ENCODE data around the gene TNS4.
A peak's percentile ranks its signal among the peaks of the same experiment; 100 is the strongest.

Gene TNS4

DNA sequence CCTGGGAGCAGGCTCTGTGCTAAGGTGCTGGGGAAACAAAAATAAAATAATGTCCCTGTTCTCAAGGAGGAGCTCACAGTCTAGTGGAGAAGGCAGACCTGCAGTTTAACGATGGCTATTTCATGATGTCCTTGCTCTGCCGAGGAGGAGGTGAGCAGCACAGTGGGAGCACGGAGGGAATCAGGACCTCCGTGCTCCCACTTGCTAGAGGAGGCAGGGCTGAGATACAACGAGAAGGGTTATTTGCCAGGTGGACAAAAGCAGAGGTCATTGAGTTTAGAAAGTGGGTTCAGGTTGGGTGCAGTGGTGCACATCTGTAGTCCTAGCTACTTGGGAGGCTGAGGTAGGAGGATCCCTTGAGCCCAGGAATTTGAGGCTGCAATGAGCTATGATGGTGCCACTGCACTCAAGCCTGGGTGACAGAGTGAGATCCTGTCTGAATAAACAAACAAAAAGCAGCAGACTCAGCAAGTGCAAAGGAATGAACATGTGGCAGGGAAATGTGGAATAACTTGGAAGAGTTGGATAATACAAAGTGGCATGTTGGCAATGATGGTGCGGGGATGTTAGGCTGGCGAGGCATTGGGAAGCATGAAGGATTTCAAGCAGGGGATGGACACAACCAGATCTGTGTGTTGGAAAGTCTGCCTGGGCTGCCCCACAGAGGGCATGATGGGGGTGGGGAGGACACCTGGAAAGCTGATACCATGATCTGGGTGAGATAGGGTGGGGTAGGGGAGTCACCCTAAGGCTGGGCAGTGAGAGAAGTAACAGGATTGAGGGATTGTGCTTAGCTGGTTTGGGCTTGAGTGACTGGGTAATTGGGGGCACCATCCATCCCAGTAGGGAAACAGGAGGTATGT lies 12.8 kb upstream of the TNS4 start:
- H3K4me3 ChIP-seq (ENCODE audit: low read depth in 1 of 2, low read length in 2 of 2) = no peak overlapping the region
- H3K27me3 ChIP-seq (ENCODE audit: low read depth, low read length) = no peaks in the 10 kb centered on the region
- H3K4me1 ChIP-seq (ENCODE audit: control insufficient read depth in 1 of 2, insufficient read depth in 2 of 2, low read length in 2 of 2) = peaks cover 0 to 7% of the 10 kb centered on the region in 2 donors
- no peak overlapping the region for H3K27ac ChIP-seq (ENCODE audit: low read length)
- H3K9me3 ChIP-seq (ENCODE audit: control insufficient read depth in 1 of 2, low read length in 2 of 2) = no peaks in the 10 kb centered on the region
- H3K36me3 ChIP-seq (ENCODE audit: control insufficient read depth in 1 of 2, insufficient read depth in 2 of 2, low read length in 2 of 2) = no peaks in the 10 kb centered on the region

DNA sequence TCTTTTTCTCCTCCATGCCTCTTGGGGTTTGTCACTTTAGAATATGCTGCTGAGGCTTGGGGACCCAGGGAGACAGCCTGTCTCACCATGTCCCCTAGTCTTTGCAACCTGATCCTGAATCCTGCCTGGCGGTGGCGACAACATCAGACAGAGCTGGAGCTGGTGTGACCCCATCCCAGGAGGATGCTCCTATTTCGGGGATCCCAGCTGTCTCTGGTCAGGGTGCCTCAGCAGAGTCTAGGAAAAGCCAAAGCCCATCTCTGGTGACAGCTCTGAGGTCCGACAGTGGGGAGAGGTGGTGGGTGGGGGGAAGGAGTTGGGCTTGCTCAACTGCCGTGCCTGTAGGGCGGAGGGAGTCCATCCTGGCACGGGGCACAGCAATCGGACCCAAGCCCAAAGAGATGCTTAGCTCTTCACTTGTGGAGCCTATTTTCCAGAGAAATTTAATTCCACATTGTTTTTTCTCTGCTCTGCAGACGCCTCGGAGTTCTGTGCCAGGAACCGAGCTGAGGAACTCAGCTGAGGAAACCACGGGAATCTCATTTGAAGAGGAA lies 10.3 kb upstream of the TNS4 start:
- Histone ChIP-seq H3K27me3 (ENCODE audit: low read depth, low read length) (no peaks in the 10 kb centered on the region), H3K27ac (ENCODE audit: low read length) (no peak overlapping the region), H3K9me3 (ENCODE audit: control insufficient read depth in 1 of 2, low read length in 2 of 2) (no peaks in the 10 kb centered on the region), H3K36me3 (ENCODE audit: control insufficient read depth in 1 of 2, insufficient read depth in 2 of 2, low read length in 2 of 2) (no peaks in the 10 kb centered on the region), H3K4me1 (ENCODE audit: control insufficient read depth in 1 of 2, insufficient read depth in 2 of 2, low read length in 2 of 2) (peaks cover 0 to 4% of the 10 kb centered on the region in 2 donors), H3K4me3 (ENCODE audit: low read depth in 1 of 2, low read length in 2 of 2) (no peak overlapping the region)

DNA sequence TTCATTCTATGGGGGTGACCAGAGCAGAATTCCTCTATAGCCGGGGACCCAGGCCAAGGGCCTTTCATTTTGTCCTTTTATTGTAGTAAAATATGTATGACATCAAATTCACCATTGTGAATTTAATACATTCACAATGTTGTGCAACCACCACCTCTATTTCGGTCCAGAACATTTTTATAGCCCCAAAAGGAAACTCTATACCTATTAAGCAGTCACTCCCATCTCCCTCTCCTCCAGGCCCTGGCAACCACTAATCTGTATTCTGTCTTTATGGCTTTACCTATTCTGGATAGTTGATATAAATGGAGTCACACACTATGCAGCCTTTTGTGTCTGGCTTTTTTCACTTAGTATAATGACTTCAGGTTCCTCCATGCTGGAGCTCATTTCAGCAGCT lies 9.7 kb upstream of the TNS4 start:
- Histone ChIP-seq H3K4me1 (ENCODE audit: control insufficient read depth in 1 of 2, insufficient read depth in 2 of 2, low read length in 2 of 2) (no peaks in the 10 kb centered on the region), H3K27me3 (ENCODE audit: low read depth, low read length) (no peaks in the 10 kb centered on the region), H3K36me3 (ENCODE audit: control insufficient read depth in 1 of 2, insufficient read depth in 2 of 2, low read length in 2 of 2) (no peaks in the 10 kb centered on the region), H3K4me3 (ENCODE audit: low read depth in 1 of 2, low read length in 2 of 2) (no peak overlapping the region), H3K9me3 (ENCODE audit: control insufficient read depth in 1 of 2, low read length in 2 of 2) (no peaks in the 10 kb centered on the region), H3K27ac (ENCODE audit: low read length) (no peak overlapping the region)

DNA sequence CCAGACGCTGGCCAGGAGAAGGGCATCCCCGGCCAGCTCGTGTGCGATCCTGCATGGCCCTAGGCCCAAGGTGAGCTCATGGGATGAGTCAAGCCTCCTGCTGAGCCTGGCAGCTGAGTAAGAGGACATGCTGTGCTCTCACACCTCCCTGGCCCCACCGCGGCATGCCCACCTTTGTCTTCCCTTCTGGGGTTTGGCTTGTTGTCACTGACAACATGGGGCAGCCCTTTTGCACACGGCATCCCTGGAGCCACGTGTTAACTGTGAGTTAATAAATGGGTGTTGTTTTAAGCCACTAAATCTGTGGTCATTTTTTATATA lies 8.9 kb upstream of the TNS4 start:
- H3K27me3 ChIP-seq (ENCODE audit: low read depth, low read length) = no peaks in the 10 kb centered on the region
- no peak overlapping the region for H3K27ac ChIP-seq (ENCODE audit: low read length)
- no peaks in the 10 kb centered on the region for H3K9me3 ChIP-seq (ENCODE audit: control insufficient read depth in 1 of 2, low read length in 2 of 2)
- no peak overlapping the region for H3K4me3 ChIP-seq (ENCODE audit: low read depth in 1 of 2, low read length in 2 of 2)
- no peaks in the 10 kb centered on the region for H3K36me3 ChIP-seq (ENCODE audit: control insufficient read depth in 1 of 2, insufficient read depth in 2 of 2, low read length in 2 of 2)
- H3K4me1 ChIP-seq (ENCODE audit: control insufficient read depth in 1 of 2, insufficient read depth in 2 of 2, low read length in 2 of 2) = no peaks in the 10 kb centered on the region

DNA sequence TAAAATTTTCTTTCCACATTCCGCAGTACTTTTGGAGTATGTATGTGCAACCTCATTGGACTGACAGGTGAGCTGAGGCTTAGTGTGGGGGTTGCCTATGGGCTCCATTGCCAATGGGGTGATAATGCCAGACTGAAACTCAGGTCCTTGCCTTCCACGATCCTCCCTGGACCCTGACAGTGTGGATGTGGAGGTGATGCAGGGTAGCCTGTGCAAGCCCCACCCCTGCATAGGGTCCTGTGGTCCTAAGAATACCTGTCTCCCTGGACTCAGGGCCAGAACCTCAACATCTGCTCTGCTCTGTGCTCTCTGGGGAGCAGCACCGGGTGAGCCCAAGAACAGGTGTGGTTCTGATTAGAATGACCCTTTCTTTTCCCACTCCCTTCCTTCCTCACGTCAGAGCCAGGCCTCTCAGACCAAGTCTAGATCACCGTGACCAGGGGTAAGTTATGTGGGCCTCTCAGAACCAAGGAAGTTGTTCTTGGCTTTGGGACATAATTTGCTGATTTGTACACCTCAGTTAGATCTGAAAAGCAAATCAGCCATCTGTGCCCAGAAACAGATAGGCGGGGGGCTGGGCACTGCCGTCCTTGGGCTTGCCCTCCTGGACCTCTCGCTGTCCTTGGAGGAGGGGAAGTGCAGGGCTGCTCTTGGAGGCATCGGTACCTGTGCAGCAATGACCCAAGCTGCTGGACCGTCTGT lies 8.4 kb upstream of the TNS4 start:
- no peaks in the 10 kb centered on the region for H3K36me3 ChIP-seq (ENCODE audit: control insufficient read depth in 1 of 2, insufficient read depth in 2 of 2, low read length in 2 of 2)
- H3K9me3 ChIP-seq (ENCODE audit: control insufficient read depth in 1 of 2, low read length in 2 of 2) = no peaks in the 10 kb centered on the region
- no peak overlapping the region for H3K27ac ChIP-seq (ENCODE audit: low read length)
- no peaks in the 10 kb centered on the region for H3K27me3 ChIP-seq (ENCODE audit: low read depth, low read length)
- no peaks in the 10 kb centered on the region for H3K4me1 ChIP-seq (ENCODE audit: control insufficient read depth in 1 of 2, insufficient read depth in 2 of 2, low read length in 2 of 2)
- no peak overlapping the region for H3K4me3 ChIP-seq (ENCODE audit: low read depth in 1 of 2, low read length in 2 of 2)

DNA sequence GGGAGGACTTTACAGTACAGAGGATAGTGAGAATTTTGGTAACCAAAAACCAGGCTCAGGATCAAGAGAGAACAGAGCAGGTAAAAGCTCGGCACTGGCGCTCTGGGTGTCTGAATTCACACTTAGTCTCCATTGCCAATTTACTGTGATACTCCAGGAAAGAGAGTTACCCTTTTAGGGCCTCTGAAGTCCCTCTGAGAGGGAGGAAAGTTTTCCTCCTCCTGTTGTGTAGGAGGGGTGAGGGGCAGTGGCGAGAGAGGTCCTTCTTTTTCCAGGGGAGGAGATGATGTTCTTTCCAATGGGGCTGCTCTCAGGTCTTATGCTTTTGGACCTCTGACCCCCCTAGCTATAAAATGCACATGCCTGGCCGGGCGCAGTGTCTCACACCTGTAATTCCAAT lies 5.4 kb upstream of the TNS4 start:
- Histone ChIP-seq H3K4me1 (ENCODE audit: control insufficient read depth in 1 of 2, insufficient read depth in 2 of 2, low read length in 2 of 2) (no peaks in the 10 kb centered on the region), H3K4me3 (ENCODE audit: low read depth in 1 of 2, low read length in 2 of 2) (no peak overlapping the region), H3K9me3 (ENCODE audit: control insufficient read depth in 1 of 2, low read length in 2 of 2) (peaks cover 0 to 2% of the 10 kb centered on the region in 2 donors), H3K36me3 (ENCODE audit: control insufficient read depth in 1 of 2, insufficient read depth in 2 of 2, low read length in 2 of 2) (no peaks in the 10 kb centered on the region), H3K27me3 (ENCODE audit: low read depth, low read length) (no peaks in the 10 kb centered on the region), H3K27ac (ENCODE audit: low read length) (no peak overlapping the region)

DNA sequence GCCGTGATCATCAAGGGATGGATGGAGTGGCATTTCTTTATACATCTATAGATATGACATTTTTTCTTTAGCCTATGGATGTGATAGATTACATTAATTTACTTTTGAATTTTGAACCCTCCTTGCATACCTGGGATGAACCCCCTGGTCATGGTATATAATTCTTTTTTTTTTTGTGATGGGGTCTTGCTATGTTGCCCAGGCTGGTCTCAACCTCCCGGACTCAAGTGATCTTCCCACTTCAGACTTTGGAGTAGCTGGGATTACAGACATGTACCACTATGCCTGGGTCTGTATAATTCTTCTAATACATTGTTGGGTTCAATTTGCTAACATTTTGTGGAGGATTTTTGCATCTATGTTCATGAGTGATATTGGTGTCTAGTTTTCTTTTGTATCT lies 1.7 kb upstream of the TNS4 start:
- Histone ChIP-seq H3K27me3 (ENCODE audit: low read depth, low read length) (no peaks in the 10 kb centered on the region), H3K4me1 (ENCODE audit: control insufficient read depth in 1 of 2, insufficient read depth in 2 of 2, low read length in 2 of 2) (peaks cover 8 to 16% of the 10 kb centered on the region in 2 donors), H3K36me3 (ENCODE audit: control insufficient read depth in 1 of 2, insufficient read depth in 2 of 2, low read length in 2 of 2) (no peaks in the 10 kb centered on the region), H3K27ac (ENCODE audit: low read length) (no peak overlapping the region), H3K9me3 (ENCODE audit: control insufficient read depth in 1 of 2, low read length in 2 of 2) (peaks cover 0 to 2% of the 10 kb centered on the region in 2 donors), H3K4me3 (ENCODE audit: low read depth in 1 of 2, low read length in 2 of 2) (no peak overlapping the region)

DNA sequence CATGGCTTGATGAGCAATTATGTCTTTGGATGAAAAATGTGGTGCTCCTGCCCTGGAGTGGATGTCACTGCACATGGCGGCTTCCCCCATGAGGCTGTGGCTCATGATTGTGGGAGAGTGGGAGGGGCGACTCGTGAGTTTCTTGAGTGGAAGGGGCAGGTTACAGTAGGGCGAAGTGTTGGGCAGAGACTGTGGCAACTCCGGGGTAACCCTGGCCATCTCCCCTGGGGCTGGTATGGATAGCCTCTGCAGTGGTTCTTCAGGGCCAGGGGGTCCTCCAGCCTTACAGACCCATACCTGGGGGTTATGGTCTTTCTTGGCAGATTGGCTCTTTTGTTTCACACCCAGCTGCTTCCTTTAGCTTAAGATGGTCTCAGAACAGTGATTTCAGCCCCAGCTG lies 1.3 kb upstream of the TNS4 start:
- peaks cover 0 to 2% of the 10 kb centered on the region in 2 donors for H3K9me3 ChIP-seq (ENCODE audit: control insufficient read depth in 1 of 2, low read length in 2 of 2)
- H3K36me3 ChIP-seq (ENCODE audit: control insufficient read depth in 1 of 2, insufficient read depth in 2 of 2, low read length in 2 of 2) = no peaks in the 10 kb centered on the region
- H3K27me3 ChIP-seq (ENCODE audit: low read depth, low read length) = no peaks in the 10 kb centered on the region
- no peak overlapping the region for H3K4me3 ChIP-seq (ENCODE audit: low read depth in 1 of 2, low read length in 2 of 2)
- H3K4me1 ChIP-seq (ENCODE audit: control insufficient read depth in 1 of 2, insufficient read depth in 2 of 2, low read length in 2 of 2) = peaks cover 8 to 20% of the 10 kb centered on the region in 2 donors
- H3K27ac ChIP-seq (ENCODE audit: low read length) = no peak overlapping the region

DNA sequence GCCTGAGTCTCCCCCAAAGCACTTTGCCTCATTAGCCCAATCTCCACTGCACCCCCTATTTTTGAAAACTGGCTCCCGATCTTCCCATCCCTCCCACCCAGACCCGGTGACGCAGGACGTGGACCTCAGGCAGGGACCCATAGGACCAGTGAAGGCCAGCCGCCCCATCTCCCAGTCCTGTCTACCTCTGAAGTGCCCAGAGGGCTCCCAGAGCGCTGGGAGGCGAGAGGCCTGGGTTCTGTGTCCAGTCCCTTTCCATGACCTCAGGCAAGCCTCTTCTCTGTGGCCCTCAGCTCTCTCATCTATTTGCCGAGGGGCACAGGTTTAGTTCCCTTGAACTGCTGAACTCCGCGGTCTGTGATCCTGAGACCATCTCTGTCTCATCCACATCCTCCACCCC lies 714 bp downstream of the TNS4 start:
- no peaks in the 10 kb centered on the region for H3K36me3 ChIP-seq (ENCODE audit: control insufficient read depth in 1 of 2, insufficient read depth in 2 of 2, low read length in 2 of 2)
- no peak overlapping the region for H3K27ac ChIP-seq (ENCODE audit: low read length)
- peaks cover 0 to 2% of the 10 kb centered on the region in 2 donors for H3K9me3 ChIP-seq (ENCODE audit: control insufficient read depth in 1 of 2, low read length in 2 of 2)
- peaks cover 8 to 20% of the 10 kb centered on the region in 2 donors for H3K4me1 ChIP-seq (ENCODE audit: control insufficient read depth in 1 of 2, insufficient read depth in 2 of 2, low read length in 2 of 2)
- no peak overlapping the region for H3K4me3 ChIP-seq (ENCODE audit: low read depth in 1 of 2, low read length in 2 of 2)
- no peaks in the 10 kb centered on the region for H3K27me3 ChIP-seq (ENCODE audit: low read depth, low read length)

DNA sequence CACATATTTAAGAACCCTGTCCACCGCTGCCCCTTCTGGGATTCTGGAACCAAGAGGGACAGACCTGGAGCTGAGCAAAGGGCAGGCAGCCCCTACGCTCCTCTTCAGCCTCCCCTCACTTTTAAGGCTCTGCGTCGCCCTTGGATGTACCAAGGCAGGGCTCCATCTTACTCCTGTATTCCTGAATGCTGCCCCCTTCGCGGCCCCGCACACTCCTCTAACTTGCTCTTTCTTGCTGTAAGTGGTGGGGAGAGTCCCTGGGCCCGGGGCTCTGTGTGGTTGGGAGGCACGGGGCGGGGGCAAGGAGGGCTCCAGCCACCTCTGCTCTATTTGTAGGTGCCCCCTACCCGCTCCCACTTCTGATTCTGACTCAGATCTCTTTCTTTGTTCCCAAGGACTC lies 1.2 kb downstream of the TNS4 start:
- H3K9me3 ChIP-seq (ENCODE audit: control insufficient read depth in 1 of 2, low read length in 2 of 2) = peaks cover 0 to 2% of the 10 kb centered on the region in 2 donors
- peaks cover 8 to 20% of the 10 kb centered on the region in 2 donors for H3K4me1 ChIP-seq (ENCODE audit: control insufficient read depth in 1 of 2, insufficient read depth in 2 of 2, low read length in 2 of 2)
- peak overlapping the region in 1 of 2 donors; percentile 47 for H3K4me3 ChIP-seq (ENCODE audit: low read depth in 1 of 2, low read length in 2 of 2)
- H3K27me3 ChIP-seq (ENCODE audit: low read depth, low read length) = no peaks in the 10 kb centered on the region
- peak overlapping the region; percentile 27 for H3K27ac ChIP-seq (ENCODE audit: low read length)
- H3K36me3 ChIP-seq (ENCODE audit: control insufficient read depth in 1 of 2, insufficient read depth in 2 of 2, low read length in 2 of 2) = no peaks in the 10 kb centered on the region

DNA sequence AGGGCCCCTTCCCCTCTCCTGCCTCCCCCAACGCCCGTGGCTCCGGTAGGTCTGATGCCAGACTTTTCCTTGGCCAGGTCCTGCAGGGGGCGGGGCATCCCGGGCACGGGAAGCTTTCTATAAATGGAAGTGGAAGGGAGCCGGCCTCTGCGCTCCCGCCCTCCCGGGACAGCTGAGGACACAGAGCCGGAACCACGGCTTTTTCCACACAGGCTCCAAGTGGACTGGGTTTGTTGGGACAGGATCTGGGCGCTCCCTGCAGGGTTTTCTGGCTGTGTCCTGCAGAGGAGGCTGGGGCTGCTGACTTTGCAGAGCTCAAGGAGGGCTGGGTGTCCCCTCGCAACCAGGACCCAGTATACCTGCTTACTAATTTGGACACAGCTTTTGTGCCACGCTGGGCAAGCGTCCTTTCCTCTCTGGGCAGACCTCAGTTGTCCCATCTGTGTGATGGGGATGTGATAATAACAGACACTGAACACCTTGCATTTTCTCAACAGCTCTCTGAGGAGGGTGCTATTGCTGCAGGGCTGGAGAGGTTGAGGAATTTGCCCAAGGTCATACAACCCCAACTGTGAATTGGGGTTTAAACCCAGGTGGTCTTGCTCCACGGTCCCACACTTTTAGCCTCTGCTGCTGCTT lies 1.8 kb downstream of the TNS4 start:
- H3K27ac ChIP-seq (ENCODE audit: low read length) = peak overlapping the region; percentile 27
- H3K9me3 ChIP-seq (ENCODE audit: control insufficient read depth in 1 of 2, low read length in 2 of 2) = peaks cover 0 to 2% of the 10 kb centered on the region in 2 donors
- no peaks in the 10 kb centered on the region for H3K36me3 ChIP-seq (ENCODE audit: control insufficient read depth in 1 of 2, insufficient read depth in 2 of 2, low read length in 2 of 2)
- peaks cover 8 to 20% of the 10 kb centered on the region in 2 donors for H3K4me1 ChIP-seq (ENCODE audit: control insufficient read depth in 1 of 2, insufficient read depth in 2 of 2, low read length in 2 of 2)
- no peaks in the 10 kb centered on the region for H3K27me3 ChIP-seq (ENCODE audit: low read depth, low read length)
- peak overlapping the region in 1 of 2 donors; percentile 47 for H3K4me3 ChIP-seq (ENCODE audit: low read depth in 1 of 2, low read length in 2 of 2)

All from muscle layer of duodenum (tissue), 2 donors.